GM19240 (cell line): ENCODE results near the gene PSMC5.
"Not testable (repeated sequence)": the region's sequence is repeated elsewhere in the genome, so short reads cannot be mapped to it uniquely, and the experiment has no call there.

Source experiments
- DNase-seq: peaks from one replicate; pipeline ENCODE4 v3.0.0; 2011; ENCODE audit warnings: low spot score; ENCODE audit not compliant: insufficient read length

PSMC5 gene

DNA sequence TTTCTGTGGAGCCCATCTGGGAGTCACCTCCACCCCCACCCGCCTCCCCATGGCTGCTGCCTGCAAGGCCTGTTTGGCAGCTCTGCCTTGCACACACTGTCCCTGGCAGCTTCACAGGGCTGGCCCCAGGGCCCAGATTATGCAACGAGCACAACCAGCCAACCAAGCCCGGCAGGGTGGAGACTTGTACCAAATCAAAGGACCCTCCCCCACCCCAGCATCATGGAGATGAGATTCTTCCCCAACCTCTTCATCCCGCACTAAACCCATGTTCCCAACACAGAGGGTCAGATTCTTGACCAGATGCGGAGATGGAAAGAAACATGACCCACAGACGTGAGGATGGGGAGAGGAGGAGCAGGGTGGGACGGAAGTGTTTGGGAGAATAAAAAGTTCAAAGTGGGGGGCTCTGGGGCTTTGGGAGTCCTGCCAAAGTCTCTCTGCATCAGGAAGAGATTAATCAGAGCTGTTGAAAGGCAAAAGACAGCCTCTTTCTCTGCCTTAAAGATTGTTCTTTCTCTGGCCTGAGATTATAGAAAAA lies 11.5 kb downstream of the PSMC5 start:
- DNase-seq = no peak

- no peak for DNase-seq
These were observed 13.5 kb downstream of the PSMC5 start for GRCh38 chr17:63840591-63841349.

DNA sequence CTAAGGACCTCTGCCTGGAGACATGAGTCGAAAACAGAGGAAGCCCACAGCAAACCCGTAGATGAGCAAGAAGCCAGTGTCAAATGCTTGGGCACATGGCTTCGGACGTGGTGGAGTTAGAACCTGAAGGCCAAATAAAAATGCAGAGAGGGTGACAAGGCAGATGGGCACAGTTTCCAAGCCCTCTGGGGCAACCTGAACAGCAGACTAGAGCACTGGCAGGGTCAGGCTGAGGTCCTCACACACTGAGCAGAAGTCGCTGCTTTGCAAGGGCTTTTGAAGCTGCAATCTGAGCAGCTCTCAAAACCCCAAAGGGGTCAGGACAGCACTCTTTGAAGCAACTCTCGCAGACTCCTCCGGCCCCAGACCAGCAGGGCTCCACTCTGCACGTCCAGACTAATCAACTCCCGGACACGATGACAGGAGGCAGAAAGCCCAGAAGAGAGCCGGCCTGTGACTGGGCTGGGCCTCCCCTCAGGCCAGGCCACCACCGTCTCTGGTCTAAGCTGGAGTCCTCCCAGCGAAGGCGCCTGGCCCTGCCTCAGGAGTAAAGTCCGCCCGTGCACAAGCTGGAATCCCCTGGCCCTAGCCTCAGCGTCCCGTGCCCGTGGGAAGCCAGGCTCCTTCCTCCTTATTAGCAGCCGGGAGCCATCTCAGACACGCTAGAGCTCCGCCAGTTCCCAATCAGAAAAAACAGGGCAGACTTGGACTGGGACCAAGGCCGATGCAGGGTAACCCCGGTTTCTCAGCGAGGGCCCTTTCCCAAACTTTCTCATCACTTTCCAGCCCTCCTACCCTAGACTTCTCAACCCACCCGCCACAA lies 14.3 kb downstream of the PSMC5 start:
- DNase-seq = no peak

GRCh38 chr17:63842173-63842539 lies 14.9 kb downstream of the PSMC5 start:
- DNase-seq = no peak

GRCh38 chr17:63842540-63843386 lies 15.5 kb downstream of the PSMC5 start, which contains the start of gene SMARCD2:
Gene SMARCD2 (minus strand): TSS chr17:63842685. CDS start chr17:63842674, 11 bp downstream.
- peak; percentile 87 for DNase-seq

- DNase-seq = peak; percentile 53
These were observed 16.2 kb downstream of the PSMC5 start for GRCh38 chr17:63843387-63843888.

GRCh38 chr17:63843910-63844677 lies 16.9 kb downstream of the PSMC5 start:
- no peak for DNase-seq

DNA sequence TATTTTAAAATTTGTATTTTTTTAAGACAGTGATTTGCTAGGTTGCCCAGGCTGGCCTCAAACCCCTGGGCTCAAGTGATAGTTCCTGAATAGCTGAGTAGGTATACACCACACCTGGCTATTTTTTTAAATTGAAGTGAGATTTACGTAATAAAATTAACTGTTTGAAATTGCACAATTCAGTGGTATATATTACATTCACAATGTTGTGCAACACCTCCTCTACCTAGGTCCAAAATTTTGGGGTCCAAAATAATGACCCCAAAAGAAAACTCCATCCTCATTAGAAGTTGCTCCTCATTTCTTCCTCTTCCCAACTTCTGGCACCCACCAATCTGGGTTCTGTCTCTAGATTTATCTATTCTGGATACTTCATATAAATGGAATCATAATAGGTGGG lies 18.3 kb downstream of the PSMC5 start:
- no peak for DNase-seq

DNA sequence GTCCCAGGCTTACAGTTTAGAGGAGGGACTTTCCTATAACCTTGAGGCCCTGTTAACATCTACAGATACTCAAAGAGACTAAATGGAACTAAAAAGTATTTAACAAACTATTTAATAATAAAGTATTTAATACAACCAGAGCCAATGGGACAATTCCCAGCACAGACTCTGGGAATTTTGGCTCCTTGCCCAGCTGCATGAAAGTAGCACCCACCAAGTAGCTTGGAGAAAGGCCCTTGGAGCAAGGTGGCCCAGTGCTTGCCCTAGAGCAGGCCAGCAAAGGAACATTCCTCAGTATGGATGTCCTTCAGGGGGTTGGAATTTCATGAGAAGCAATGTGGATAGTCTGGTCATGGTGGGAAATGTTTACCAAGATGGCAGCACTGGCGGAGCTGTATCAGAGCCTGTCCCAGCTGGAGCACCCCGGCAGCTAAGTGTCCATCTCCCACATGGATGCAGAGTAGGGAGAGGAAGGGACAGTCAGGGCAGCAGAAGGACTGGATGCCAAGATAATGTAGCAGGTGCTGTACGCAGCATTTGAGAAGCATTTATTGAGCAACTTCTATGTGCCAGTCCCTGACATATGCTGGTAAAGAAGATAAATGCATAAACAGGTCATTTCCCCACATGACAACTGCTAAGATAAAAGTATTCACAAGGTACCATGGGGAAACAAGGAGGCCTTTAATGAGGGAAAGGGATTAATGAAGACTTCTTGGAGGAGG lies 20.5 kb downstream of the PSMC5 start:
- DNase-seq = no peak

- peak; percentile 79 for DNase-seq
These were observed 21.8 kb downstream of the PSMC5 start for GRCh38 chr17:63848834-63849689.

- no peak for DNase-seq
These were observed 23.2 kb downstream of the PSMC5 start for GRCh38 chr17:63850401-63850800.

DNA sequence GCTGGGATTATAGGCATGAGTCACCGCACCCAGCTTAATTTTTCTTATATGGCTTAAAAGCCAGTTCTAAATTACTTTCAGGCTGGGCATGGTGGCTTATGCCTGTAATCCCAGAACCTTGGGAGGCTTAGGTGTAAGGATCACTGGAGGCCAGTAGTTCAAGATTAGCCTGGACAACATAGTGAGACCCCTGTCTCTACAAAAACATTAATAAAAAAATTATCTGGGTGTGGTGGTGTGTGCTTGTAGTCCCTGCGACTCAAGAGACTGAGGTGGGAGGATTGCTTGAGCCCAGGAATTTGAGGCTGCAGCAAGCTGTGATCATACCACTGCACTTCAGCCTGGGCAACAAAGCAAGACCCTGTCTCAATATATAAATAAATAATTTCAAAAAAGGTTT lies 26.0 kb downstream of the PSMC5 start:
- no peak for DNase-seq

GRCh38 chr17:63854709-63855108 lies 27.5 kb downstream of the PSMC5 start:
- DNase-seq = no peak

DNA sequence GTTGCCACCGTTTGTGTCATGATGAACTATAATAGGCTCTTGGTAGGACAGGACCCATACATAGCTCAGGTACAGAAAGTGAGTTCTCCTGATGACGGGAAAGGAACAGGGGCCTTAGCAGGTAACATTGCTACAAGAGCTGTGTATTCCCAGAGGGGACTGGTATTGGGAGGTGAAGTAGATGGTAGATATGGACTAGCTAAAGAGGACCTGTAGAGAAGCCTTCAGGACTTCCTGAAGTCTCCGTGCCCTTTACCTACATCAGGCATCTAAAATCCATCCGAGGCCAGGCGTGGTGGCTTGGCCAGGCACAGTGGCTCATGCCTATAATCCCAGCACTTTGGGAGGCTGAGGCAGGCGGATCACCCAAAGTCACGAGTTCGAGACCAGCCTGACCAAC lies 28.0 kb downstream of the PSMC5 start:
- DNase-seq = no peak

GRCh38 chr17:63856425-63856824 lies 29.2 kb downstream of the PSMC5 start:
- not testable (repeated sequence) for DNase-seq

- DNase-seq = no peak
These were observed 32.0 kb downstream of the PSMC5 start for GRCh38 chr17:63859257-63859656.

DNA sequence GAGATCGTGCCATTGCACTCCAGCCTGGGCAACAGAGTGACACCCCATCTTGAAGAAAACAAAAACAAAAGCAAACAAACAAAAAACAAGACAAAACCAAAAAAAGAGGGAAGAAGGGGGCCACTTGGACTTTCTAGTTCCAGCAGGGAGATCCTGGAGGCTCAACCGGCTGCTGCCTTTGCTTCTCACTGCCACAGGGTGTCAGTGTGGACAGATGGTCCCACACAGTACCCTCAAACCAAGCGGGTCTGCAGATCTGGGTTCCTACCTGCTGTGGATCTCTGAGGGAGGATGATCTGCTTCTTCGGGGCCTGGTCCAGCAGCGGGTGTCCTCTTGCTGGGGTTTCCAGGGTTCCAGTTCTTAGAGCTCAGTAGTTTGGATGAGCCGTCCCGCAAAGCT lies 39.4 kb downstream of the PSMC5 start:
- not testable (repeated sequence) for DNase-seq

GRCh38 chr17:63869491-63870291 lies 42.5 kb downstream of the PSMC5 start:
- not testable (repeated sequence) for DNase-seq
